ENCODE measurements around the gene HNMT. TPM values are rescaled to one million over a fixed set of nuclear protein-coding genes. Genes with fewer than 3 reads are reported as not detected.

HNMT gene
- total RNA-seq, 1 experiment from 2014 or later, result 16.6 TPM

DNA sequence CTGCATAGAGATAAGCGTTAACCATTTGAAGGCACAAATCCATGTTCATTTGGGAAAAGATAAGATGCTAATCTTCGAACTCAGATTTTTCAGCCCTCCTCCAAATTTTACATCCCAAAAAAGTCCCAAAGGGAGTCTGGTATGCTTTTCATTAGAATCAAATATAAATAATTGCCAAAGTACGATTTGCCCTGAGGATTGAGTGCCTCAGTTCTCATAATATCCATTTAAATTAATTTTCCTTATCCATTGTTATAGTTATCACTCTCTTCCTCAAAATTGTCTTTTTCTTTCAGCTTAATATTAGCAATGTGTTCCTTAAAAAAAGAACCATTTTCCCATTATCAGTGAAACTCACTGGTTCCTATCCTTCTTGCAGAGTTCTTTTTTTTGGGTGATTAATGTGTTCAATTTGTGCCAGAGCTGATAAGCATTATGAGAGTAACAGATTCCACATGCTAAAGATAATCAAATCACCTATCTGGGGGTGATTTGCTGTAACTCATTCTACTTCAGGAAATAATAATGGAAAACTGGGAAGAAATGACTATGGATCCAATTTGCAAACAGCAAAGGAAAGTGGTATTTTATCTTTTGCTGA lies 686 bp downstream of the HNMT start:
- Histone ChIP-seq H3K4me1 (replicated peaks; ENCODE audit: insufficient read depth) (peaks cover 52% of the 10 kb centered on the region), H3K9me2 (ENCODE audit: insufficient read depth) (no peaks in the 10 kb centered on the region), H3K27ac (peak overlapping the region; percentile 85), H2AFZ (peak overlapping the region; percentile 87), H3K36me3 (ENCODE audit: low read depth) (no peaks in the 10 kb centered on the region), H4K20me1 (ENCODE audit: insufficient read depth) (no peaks in the 10 kb centered on the region), H3K4me3 (peak overlapping the region; percentile 59), H3F3A (ENCODE audit: insufficient read depth, low read depth) (peaks cover 29% of the 10 kb centered on the region), H3K4me2 (peak overlapping the region; percentile 89), H3K79me2 (ENCODE audit: low read depth) (no peaks in the 10 kb centered on the region; the same call in 1 of the 2 replicates), H3K27me3 (ENCODE audit: insufficient read depth, low read depth) (no peaks in the 10 kb centered on the region), H3K9me3 (ENCODE audit: insufficient read depth, low read depth) (0 out of 2 replicates have a peak, but pooled peaks cover 4% of the 10 kb centered on the region)
- no TSS peak for BruUV-seq (replicated peaks)
- intact Hi-C loops (cut with micrococcal nuclease; ENCODE audit: unreplicated experiment), result loop anchor here (5.0 kb wide), 2 partner anchors 38 to 537 kb away; partner anchors contain the start of gene SPOPL
- POLR2A ChIA-PET (ENCODE audit: unreplicated experiment), result no interaction called here
- TF ChIP-seq, protein P1, sequence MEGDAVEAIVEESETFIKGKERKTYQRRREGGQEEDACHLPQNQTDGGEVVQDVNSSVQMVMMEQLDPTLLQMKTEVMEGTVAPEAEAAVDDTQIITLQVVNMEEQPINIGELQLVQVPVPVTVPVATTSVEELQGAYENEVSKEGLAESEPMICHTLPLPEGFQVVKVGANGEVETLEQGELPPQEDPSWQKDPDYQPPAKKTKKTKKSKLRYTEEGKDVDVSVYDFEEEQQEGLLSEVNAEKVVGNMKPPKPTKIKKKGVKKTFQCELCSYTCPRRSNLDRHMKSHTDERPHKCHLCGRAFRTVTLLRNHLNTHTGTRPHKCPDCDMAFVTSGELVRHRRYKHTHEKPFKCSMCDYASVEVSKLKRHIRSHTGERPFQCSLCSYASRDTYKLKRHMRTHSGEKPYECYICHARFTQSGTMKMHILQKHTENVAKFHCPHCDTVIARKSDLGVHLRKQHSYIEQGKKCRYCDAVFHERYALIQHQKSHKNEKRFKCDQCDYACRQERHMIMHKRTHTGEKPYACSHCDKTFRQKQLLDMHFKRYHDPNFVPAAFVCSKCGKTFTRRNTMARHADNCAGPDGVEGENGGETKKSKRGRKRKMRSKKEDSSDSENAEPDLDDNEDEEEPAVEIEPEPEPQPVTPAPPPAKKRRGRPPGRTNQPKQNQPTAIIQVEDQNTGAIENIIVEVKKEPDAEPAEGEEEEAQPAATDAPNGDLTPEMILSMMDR (conservative IDR thresholded peaks at IDR 0.05), result no peak
- TF ChIP-seq EZH2 (IDR thresholded peaks at IDR 0.05; ENCODE audit: low read depth), result no peak
- no peak for DNase-seq
- CTCF ChIA-PET, result no interaction called here

DNA sequence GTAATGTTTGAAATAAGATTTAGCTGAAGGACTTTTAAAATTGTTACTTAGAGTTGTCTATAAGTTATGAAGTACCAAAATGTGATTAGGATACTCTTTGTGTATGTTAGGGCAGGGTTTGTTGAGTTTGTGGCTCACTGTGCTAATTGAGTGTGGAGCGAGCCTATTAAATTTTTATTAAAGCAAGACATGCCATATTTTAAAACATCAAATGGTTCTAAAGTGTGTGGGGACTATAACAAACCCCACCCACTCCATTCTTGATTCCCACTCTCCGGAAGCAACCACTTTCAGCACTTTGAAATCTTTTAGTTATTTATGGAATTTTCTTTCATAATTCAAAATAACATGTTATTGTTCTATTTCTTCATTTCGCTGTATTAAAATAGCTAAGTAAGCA lies 1.8 kb downstream of the HNMT start:
- no peaks in the 10 kb centered on the region for H3K36me3 ChIP-seq (ENCODE audit: low read depth)
- CTCF ChIA-PET, result interaction anchor here (0.6 kb wide), 1 partner anchor 669 kb away, joined by 7 read pairs; no protein-coding TSS in a partner anchor
- intact Hi-C loops (cut with micrococcal nuclease; ENCODE audit: unreplicated experiment), result no loop called here

DNA sequence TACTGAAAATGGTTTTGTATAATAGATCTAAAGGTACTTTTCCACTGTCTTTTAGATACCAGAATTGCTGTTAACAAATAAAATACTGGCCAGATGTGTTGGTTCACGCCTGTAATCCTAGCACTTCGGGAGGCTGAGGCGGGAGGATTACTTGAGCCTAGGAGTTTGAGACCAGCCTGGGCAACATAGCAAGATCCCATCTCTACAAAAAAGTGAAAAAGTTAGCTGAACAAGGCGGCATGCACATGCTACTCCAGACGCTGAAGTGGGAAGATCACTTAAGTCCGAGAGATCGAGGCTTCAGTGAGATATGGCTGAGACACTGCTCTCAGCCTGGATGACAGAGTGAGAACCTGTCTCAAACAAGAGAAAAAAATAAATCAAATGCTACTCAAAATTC lies 2.8 kb downstream of the HNMT start:
- no peaks in the 10 kb centered on the region for H3K27me3 ChIP-seq (ENCODE audit: insufficient read depth, low read depth)
- intact Hi-C loops (cut with micrococcal nuclease; ENCODE audit: unreplicated experiment), result no loop called here
- peaks cover 57% of the 10 kb centered on the region for H3K4me1 ChIP-seq (replicated peaks; ENCODE audit: insufficient read depth)
- H3K27ac ChIP-seq, result no peak overlapping the region
- DNase-seq, result no peak
- no peaks in the 10 kb centered on the region; the same call in 1 of the 2 replicates for H3K79me2 ChIP-seq (ENCODE audit: low read depth)
- H3K9me2 ChIP-seq (ENCODE audit: insufficient read depth), result no peaks in the 10 kb centered on the region
- H3K4me3 ChIP-seq, result no peak overlapping the region
- no peaks in the 10 kb centered on the region for H3K36me3 ChIP-seq (ENCODE audit: low read depth)
- POLR2A ChIA-PET (ENCODE audit: unreplicated experiment), result no interaction called here
- H3F3A ChIP-seq (ENCODE audit: insufficient read depth, low read depth), result peaks cover 32% of the 10 kb centered on the region
- H3K9me3 ChIP-seq (ENCODE audit: insufficient read depth, low read depth), result no peaks in the 10 kb centered on the region
- CTCF ChIA-PET, result no interaction called here
- H4K20me1 ChIP-seq (ENCODE audit: insufficient read depth), result no peaks in the 10 kb centered on the region
- no peak for TF ChIP-seq EZH2 (IDR thresholded peaks at IDR 0.05; ENCODE audit: low read depth)
- TF ChIP-seq, protein P1 (conservative IDR thresholded peaks at IDR 0.05), result no peak
- H2AFZ ChIP-seq, result no peak overlapping the region
- TSS peak; percentile 24 for BruUV-seq (replicated peaks)
- no peak overlapping the region for H3K4me2 ChIP-seq

More for the DNA sequence above, 1.8 kb downstream of the HNMT start:
- no peak for DNase-seq
- Histone ChIP-seq H3K9me2 (ENCODE audit: insufficient read depth) (no peaks in the 10 kb centered on the region), H3K4me3 (no peak overlapping the region; the same call in 1 of the 2 replicates), H3K79me2 (ENCODE audit: low read depth) (no peaks in the 10 kb centered on the region; the same call in 1 of the 2 replicates), H3K9me3 (ENCODE audit: insufficient read depth, low read depth) (0 out of 2 replicates have a peak, but pooled peaks cover 4% of the 10 kb centered on the region), H4K20me1 (ENCODE audit: insufficient read depth) (no peaks in the 10 kb centered on the region), H3F3A (ENCODE audit: insufficient read depth, low read depth) (peaks cover 32% of the 10 kb centered on the region), H3K27me3 (ENCODE audit: insufficient read depth, low read depth) (no peaks in the 10 kb centered on the region), H3K4me1 (replicated peaks; ENCODE audit: insufficient read depth) (peaks cover 57% of the 10 kb centered on the region), H2AFZ (no peak overlapping the region), H3K27ac (no peak overlapping the region), H3K4me2 (peak overlapping the region; percentile 89)
- BruUV-seq (replicated peaks), result no TSS peak
- POLR2A ChIA-PET (ENCODE audit: unreplicated experiment), result no interaction called here
- TF ChIP-seq, protein P1 (conservative IDR thresholded peaks at IDR 0.05), result no peak
- no peak for TF ChIP-seq EZH2 (IDR thresholded peaks at IDR 0.05; ENCODE audit: low read depth)

Measured in PC-9 (cell line).